ENCODE data around the gene NUTM2F. TPM values are rescaled to one million over a fixed set of nuclear protein-coding genes. Genes with fewer than 3 reads are reported as not detected.
A peak's percentile ranks its signal among the peaks of the same experiment; 100 is the strongest.

Gene NUTM2F
- total and polyA plus RNA-seq, 2 experiments from 2014 or later: not detected

- DNase-seq: no peak
- no peaks in the 10 kb centered on the region for H3K9me2 ChIP-seq (ENCODE audit: insufficient read depth)
- H4K20me1 ChIP-seq (ENCODE audit: insufficient read depth): no peaks in the 10 kb centered on the region
- in situ Hi-C loops (cut with MboI): no loop called here
- H3F3A ChIP-seq (ENCODE audit: insufficient read depth): no peaks in the 10 kb centered on the region
- H2AFZ ChIP-seq: no peak overlapping the region
- no peak overlapping the region for H3K9ac ChIP-seq
- no peaks in the 10 kb centered on the region for H3K36me3 ChIP-seq (ENCODE audit: low read depth)
- no peak overlapping the region for H3K4me2 ChIP-seq (ENCODE audit: unreplicated experiment)
- H3K9me3 ChIP-seq (ENCODE audit: low read depth): no peaks in the 10 kb centered on the region
- H3K27me3 ChIP-seq (replicated peaks; ENCODE audit: insufficient read depth): no peaks in the 10 kb centered on the region
- no peak overlapping the region for H3K4me3 ChIP-seq
- H3K4me1 ChIP-seq (ENCODE audit: insufficient read depth): no peaks in the 10 kb centered on the region
- TF ChIP-seq EZH2 (IDR thresholded peaks at IDR 0.05; ENCODE audit: insufficient read depth, poor library complexity, severe bottlenecking) (no peak), EZH2phosphoT487 (IDR thresholded peaks at IDR 0.05; ENCODE audit: insufficient read depth, low read depth) (no peak)
- H3K79me2 ChIP-seq (ENCODE audit: insufficient read depth): no peaks in the 10 kb centered on the region
- no peak overlapping the region for H3K27ac ChIP-seq
These were observed 25.1 kb downstream of the NUTM2F start for GRCh38 chr9:94303321-94303720.

- DNase-seq: no peak
- Histone ChIP-seq H3K9ac (no peak overlapping the region), H3K4me1 (ENCODE audit: insufficient read depth) (no peaks in the 10 kb centered on the region), H3K4me2 (ENCODE audit: unreplicated experiment) (no peak overlapping the region), H3K9me3 (ENCODE audit: low read depth) (no peaks in the 10 kb centered on the region), H3K79me2 (ENCODE audit: insufficient read depth) (no peaks in the 10 kb centered on the region), H3K36me3 (ENCODE audit: low read depth) (no peaks in the 10 kb centered on the region), H3K27me3 (replicated peaks; ENCODE audit: insufficient read depth) (no peaks in the 10 kb centered on the region), H3K9me2 (ENCODE audit: insufficient read depth) (no peaks in the 10 kb centered on the region), H3F3A (ENCODE audit: insufficient read depth) (no peaks in the 10 kb centered on the region), H2AFZ (no peak overlapping the region), H3K4me3 (no peak overlapping the region), H3K27ac (no peak overlapping the region), H4K20me1 (ENCODE audit: insufficient read depth) (no peaks in the 10 kb centered on the region)
- no peak for TF ChIP-seq EZH2 (IDR thresholded peaks at IDR 0.05; ENCODE audit: insufficient read depth, poor library complexity, severe bottlenecking)
- no peak for TF ChIP-seq EZH2phosphoT487 (IDR thresholded peaks at IDR 0.05; ENCODE audit: insufficient read depth, low read depth)
- in situ Hi-C loops (cut with MboI): no loop called here
- 67 to 75% methylated on average over 4 of the region's 4 CpGs for WGBS, 2 experiments (ENCODE audit: low coverage in 1 of 2, low lambda C conversion rate in 2 of 2, missing lambda C conversion rate in 2 of 2)
These were observed 26.0 kb downstream of the NUTM2F start for GRCh38 chr9:94302426-94302825.

GRCh38 chr9:94301583-94301982 is 26.9 kb downstream of the NUTM2F start:
- Histone ChIP-seq H3K9me3 (ENCODE audit: low read depth) (no peaks in the 10 kb centered on the region), H2AFZ (no peak overlapping the region), H3K4me3 (no peak overlapping the region), H3K79me2 (ENCODE audit: insufficient read depth) (no peaks in the 10 kb centered on the region), H3K27me3 (replicated peaks; ENCODE audit: insufficient read depth) (no peaks in the 10 kb centered on the region), H3K4me2 (ENCODE audit: unreplicated experiment) (no peak overlapping the region), H3K4me1 (ENCODE audit: insufficient read depth) (no peaks in the 10 kb centered on the region), H3K9me2 (ENCODE audit: insufficient read depth) (no peaks in the 10 kb centered on the region), H3F3A (ENCODE audit: insufficient read depth) (no peaks in the 10 kb centered on the region), H3K36me3 (ENCODE audit: low read depth) (no peaks in the 10 kb centered on the region), H3K27ac (no peak overlapping the region), H3K9ac (no peak overlapping the region), H4K20me1 (ENCODE audit: insufficient read depth) (no peaks in the 10 kb centered on the region)
- DNase-seq: no peak
- 79 to 89% methylated on average over 5 of the region's 5 CpGs for WGBS, 2 experiments (ENCODE audit: low coverage in 1 of 2, low lambda C conversion rate in 2 of 2, missing lambda C conversion rate in 2 of 2)
- no peak for TF ChIP-seq EZH2phosphoT487 (IDR thresholded peaks at IDR 0.05; ENCODE audit: insufficient read depth, low read depth)
- TF ChIP-seq EZH2 (IDR thresholded peaks at IDR 0.05; ENCODE audit: insufficient read depth, poor library complexity, severe bottlenecking): no peak
- in situ Hi-C loops (cut with MboI): no loop called here

GRCh38 chr9:94300470-94301301 is 27.8 kb downstream of the NUTM2F start:
- Histone ChIP-seq H3K36me3 (ENCODE audit: low read depth) (no peaks in the 10 kb centered on the region), H3K27me3 (replicated peaks; ENCODE audit: insufficient read depth) (no peaks in the 10 kb centered on the region), H3K9me3 (ENCODE audit: low read depth) (no peaks in the 10 kb centered on the region), H4K20me1 (ENCODE audit: insufficient read depth) (no peaks in the 10 kb centered on the region), H3K79me2 (ENCODE audit: insufficient read depth) (no peaks in the 10 kb centered on the region), H3K9ac (no peak overlapping the region), H2AFZ (no peak overlapping the region), H3K27ac (no peak overlapping the region), H3F3A (ENCODE audit: insufficient read depth) (no peaks in the 10 kb centered on the region), H3K4me2 (ENCODE audit: unreplicated experiment) (no peak overlapping the region), H3K4me1 (ENCODE audit: insufficient read depth) (no peaks in the 10 kb centered on the region), H3K4me3 (no peak overlapping the region), H3K9me2 (ENCODE audit: insufficient read depth) (no peaks in the 10 kb centered on the region)
- peak; percentile 4 for DNase-seq
- WGBS, 2 experiments (ENCODE audit: low coverage in 1 of 2, low lambda C conversion rate in 2 of 2, missing lambda C conversion rate in 2 of 2): 94 to 97% methylated on average over 20 of the region's 20 CpGs
- TF ChIP-seq EZH2phosphoT487 (IDR thresholded peaks at IDR 0.05; ENCODE audit: insufficient read depth, low read depth): no peak
- TF ChIP-seq EZH2 (IDR thresholded peaks at IDR 0.05; ENCODE audit: insufficient read depth, poor library complexity, severe bottlenecking): no peak
- in situ Hi-C loops (cut with MboI): no loop called here
